Mammary epithelial cell (primary cell): ENCODE data around the gene NKX2-2.

Experiments
- CTCF ChIP-seq, 2 donors: IDR thresholded peaks in 1 of 2; conservative IDR thresholded peaks in 1 of 2; 2 replicates each; pipeline ENCODE4 v1.5.1; 2011 to 2012; ENCODE audit warnings: inconsistent platforms in 2 of 2, low read length in 2 of 2, mild to moderate bottlenecking in 2 of 2, control low read depth in 1 of 2, low read depth in 1 of 2; ENCODE audit not compliant: insufficient read depth in 1 of 2; ENCODE audit errors: extremely low read depth in 1 of 2
- EZH2 ChIP-seq: IDR thresholded peaks from 2 replicates; pipeline ENCODE4 v1.6.1; 2012; ENCODE audit warnings: low read length, inconsistent platforms, borderline replicate concordance

DNA sequence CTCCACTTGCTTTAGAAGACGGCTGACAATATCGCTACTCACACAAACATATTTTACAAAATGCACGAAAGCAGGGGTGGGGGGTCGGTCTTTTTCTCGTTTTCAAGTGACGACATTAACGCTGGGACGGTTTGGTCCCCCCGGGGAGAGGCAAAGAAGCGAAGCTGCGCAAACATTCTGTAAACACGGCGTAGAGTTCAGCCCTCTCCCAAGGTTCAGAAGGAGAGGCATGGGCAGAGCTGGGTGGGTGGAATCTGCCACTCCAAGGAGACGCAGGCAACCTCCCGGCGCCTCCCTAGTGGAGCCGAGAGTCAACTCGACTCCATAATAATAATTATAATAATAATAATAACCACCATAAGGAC is 2.4 kb downstream of the NKX2-2 start:
- TF ChIP-seq CTCF (conservative IDR thresholded peaks at IDR 0.05 in 1 of 2, IDR thresholded peaks at IDR 0.05 in 1 of 2; ENCODE audit: extremely low read depth in 1 of 2, insufficient read depth in 1 of 2, low read depth in 1 of 2, low read length in 2 of 2) (no peak), EZH2 (no peak)
